Measurements from ENCODE around the gene HHLA2. TPM values are rescaled to one million over a fixed set of nuclear protein-coding genes. Genes with fewer than 3 reads are reported as not detected.
A peak's percentile ranks its signal among the peaks of the same experiment; 100 is the strongest.

Gene HHLA2
- total and polyA plus RNA-seq, 2 experiments from 2014 or later, result 0.48 TPM; not detected in 1

DNA sequence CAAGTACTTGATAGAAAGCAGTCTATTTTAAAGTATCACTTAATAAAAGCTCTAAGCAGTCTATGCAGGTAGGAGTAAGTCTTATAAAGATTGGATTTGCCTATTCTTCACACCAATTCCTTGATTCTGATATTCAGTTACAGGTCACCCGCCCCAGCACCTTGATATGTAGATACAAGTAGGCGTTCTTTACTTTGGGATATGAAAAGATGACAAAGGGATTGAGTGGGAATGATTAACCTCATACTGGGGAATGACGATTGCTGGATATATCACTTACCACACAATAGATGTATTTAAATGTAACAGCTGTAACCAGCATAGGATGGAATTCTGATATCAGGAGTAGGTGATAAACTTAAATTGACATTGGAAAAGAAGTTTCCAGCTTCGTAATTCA lies 47.1 kb downstream of the HHLA2 start:
- Histone ChIP-seq H3K27ac (no peak overlapping the region), H3K4me1 (ENCODE audit: low read depth) (no peaks in the 10 kb centered on the region), H3K9me3 (ENCODE audit: low read depth) (no peaks in the 10 kb centered on the region), H3K27me3 (no peaks in the 10 kb centered on the region), H3K36me3 (no peaks in the 10 kb centered on the region), H3K4me3 (no peak overlapping the region)
- TF ChIP-seq, protein P1, sequence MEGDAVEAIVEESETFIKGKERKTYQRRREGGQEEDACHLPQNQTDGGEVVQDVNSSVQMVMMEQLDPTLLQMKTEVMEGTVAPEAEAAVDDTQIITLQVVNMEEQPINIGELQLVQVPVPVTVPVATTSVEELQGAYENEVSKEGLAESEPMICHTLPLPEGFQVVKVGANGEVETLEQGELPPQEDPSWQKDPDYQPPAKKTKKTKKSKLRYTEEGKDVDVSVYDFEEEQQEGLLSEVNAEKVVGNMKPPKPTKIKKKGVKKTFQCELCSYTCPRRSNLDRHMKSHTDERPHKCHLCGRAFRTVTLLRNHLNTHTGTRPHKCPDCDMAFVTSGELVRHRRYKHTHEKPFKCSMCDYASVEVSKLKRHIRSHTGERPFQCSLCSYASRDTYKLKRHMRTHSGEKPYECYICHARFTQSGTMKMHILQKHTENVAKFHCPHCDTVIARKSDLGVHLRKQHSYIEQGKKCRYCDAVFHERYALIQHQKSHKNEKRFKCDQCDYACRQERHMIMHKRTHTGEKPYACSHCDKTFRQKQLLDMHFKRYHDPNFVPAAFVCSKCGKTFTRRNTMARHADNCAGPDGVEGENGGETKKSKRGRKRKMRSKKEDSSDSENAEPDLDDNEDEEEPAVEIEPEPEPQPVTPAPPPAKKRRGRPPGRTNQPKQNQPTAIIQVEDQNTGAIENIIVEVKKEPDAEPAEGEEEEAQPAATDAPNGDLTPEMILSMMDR (IDR thresholded peaks at IDR 0.05; ENCODE audit: low read depth, low read length), result no peak
- DNase-seq (ENCODE audit: low read depth in 1 of 2, low spot score in 1 of 2), result no peak

DNA sequence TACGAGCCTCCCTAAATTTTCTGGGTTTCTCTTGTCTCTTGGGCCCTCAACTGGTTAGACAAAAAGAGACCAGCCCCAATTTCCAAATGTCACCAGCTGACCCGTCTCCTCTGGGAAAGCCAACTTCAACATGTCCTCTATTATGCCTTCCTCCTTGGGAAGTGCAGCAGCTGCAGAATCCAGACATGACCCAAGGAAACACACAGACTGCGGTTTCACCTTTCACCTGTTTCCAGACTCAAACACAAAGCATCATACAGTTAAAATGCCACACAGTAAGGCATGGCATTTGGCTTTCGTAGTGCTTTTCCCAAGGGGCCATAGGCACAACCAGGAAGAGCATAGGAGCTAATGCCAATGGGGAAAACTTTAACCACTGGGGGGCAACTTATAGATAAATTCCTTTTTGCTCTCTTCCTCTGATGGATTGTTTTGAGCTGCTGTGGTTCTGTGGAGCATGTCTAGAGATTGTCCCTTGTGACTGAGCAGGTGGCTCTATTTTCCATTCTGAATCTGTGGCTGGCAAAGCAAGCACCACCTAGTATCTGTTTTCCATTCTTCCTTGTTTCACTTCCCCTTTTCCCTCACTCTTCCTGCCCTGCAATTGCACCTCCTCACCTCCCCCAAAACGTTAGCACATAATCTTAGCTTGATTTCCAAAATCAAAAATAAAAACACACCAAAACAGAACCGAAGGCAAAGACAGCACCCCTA lies 49.3 kb downstream of the HHLA2 start:
- no peaks in the 10 kb centered on the region for H3K9me3 ChIP-seq (ENCODE audit: low read depth)
- H3K4me1 ChIP-seq (ENCODE audit: low read depth), result no peaks in the 10 kb centered on the region
- no peaks in the 10 kb centered on the region for H3K27me3 ChIP-seq
- H3K27ac ChIP-seq, result no peak overlapping the region
- TF ChIP-seq, protein P1 (IDR thresholded peaks at IDR 0.05; ENCODE audit: low read depth, low read length), result no peak
- DNase-seq (ENCODE audit: low read depth in 1 of 2, low spot score in 1 of 2), result no peak
- no peak overlapping the region for H3K4me3 ChIP-seq
- H3K36me3 ChIP-seq, result no peaks in the 10 kb centered on the region

DNA sequence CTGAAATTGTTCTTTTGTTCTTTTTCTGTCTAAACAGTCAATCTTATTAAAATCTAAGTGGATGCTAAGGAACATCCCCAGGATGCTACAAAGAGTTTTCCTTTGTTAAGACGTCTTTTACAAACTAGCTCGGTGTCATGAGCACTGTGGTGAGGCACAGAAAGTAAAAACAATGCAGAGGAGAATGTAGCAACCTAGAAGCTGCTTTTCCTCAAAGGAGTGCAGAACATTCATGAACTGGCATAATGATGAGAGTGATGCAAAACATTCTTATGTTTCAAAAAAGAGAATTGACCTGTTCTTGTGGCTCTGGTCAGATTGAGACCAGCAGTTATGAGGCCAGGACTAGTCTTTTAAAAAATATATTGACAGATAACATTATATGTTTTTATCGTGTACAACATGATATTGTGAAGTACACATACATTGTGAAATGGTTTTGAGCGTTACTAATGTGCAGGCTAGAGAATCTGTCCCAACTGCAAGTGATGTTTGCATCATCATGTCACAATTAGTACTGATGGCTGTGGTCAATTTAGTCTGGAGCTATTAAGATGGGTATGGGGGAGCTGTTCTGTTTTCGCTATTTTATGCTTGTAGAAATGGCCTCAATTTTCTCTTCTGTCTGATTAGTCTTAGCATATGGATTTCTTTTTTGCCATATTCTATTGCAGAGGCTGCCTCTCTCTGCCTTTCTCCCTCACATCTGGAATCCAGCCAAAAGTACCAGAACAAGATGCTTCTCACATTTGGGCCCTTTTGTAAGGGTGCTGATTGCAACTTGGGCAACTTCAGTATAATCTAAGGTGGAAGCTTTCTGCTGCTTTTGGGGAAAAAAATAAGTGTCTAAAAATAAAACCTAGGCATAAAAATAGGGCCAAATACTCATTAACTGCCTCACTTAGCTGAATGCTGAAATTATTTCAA lies 50.2 kb downstream of the HHLA2 start:
- Histone ChIP-seq H3K27me3 (no peaks in the 10 kb centered on the region), H3K27ac (no peak overlapping the region), H3K9me3 (ENCODE audit: low read depth) (no peaks in the 10 kb centered on the region), H3K4me3 (no peak overlapping the region), H3K4me1 (ENCODE audit: low read depth) (no peaks in the 10 kb centered on the region), H3K36me3 (no peaks in the 10 kb centered on the region)
- DNase-seq (ENCODE audit: low read depth in 1 of 2, low spot score in 1 of 2), result peak in 1 of 2 donors; percentile 18
- TF ChIP-seq, protein P1 (IDR thresholded peaks at IDR 0.05; ENCODE audit: low read depth, low read length), result no peak

DNA sequence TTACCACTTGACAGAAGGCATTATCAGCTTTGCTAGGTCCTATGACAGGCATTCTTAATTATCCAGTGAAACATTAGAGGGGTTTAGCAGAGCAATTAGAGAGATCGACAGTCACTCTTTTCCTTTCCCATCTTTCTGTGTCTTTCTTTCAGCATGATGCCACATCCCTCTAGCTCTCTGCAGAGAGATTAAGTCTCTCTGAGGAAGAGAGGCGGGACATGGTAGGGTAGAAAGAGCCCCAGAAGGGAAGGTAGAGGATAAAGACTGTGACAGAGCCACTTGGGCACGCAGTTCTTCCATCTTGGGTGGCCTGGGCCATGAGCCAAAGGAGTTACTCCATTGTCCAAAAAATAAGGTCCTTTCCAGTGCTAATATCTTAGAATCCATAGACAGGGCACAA lies 55.8 kb downstream of the HHLA2 start:
- Histone ChIP-seq H3K36me3 (no peaks in the 10 kb centered on the region), H3K9me3 (ENCODE audit: low read depth) (no peaks in the 10 kb centered on the region), H3K4me3 (no peak overlapping the region), H3K27ac (no peak overlapping the region), H3K4me1 (ENCODE audit: low read depth) (no peaks in the 10 kb centered on the region), H3K27me3 (no peaks in the 10 kb centered on the region)
- no peak for DNase-seq (ENCODE audit: low read depth in 1 of 2, low spot score in 1 of 2)
- TF ChIP-seq, protein P1 (IDR thresholded peaks at IDR 0.05; ENCODE audit: low read depth, low read length), result no peak

DNA sequence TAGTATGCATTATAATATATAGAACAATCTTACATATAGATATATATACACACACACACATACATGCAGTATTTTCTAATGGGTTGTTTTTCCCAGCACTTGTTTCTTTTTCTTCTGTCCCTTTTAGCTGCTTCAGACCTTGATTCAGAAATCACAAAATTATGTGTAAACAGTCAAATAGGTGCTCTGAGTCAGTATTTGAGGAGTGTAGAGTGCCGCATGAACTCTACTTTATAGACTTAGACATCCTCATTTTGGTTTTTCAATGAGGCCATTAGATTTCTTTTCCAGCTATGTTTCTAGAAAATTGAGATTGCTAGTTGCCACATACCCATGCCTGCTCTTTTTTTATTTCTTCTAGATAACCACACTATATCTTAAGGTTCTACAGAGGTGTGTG lies 58.2 kb downstream of the HHLA2 start:
- H3K9me3 ChIP-seq (ENCODE audit: low read depth), result no peaks in the 10 kb centered on the region
- no peak for DNase-seq (ENCODE audit: low read depth in 1 of 2, low spot score in 1 of 2)
- no peaks in the 10 kb centered on the region for H3K36me3 ChIP-seq
- no peak overlapping the region for H3K4me3 ChIP-seq
- TF ChIP-seq, protein P1 (IDR thresholded peaks at IDR 0.05; ENCODE audit: low read depth, low read length), result no peak
- no peak overlapping the region for H3K27ac ChIP-seq
- H3K4me1 ChIP-seq (ENCODE audit: low read depth), result no peaks in the 10 kb centered on the region
- no peaks in the 10 kb centered on the region for H3K27me3 ChIP-seq
